ENCODE data around the gene ATXN2L. TPM values are rescaled to one million over a fixed set of nuclear protein-coding genes. Genes with fewer than 3 reads are reported as not detected.

Gene ATXN2L
- total and polyA plus RNA-seq, 2 of the 4 experiments (the other 2 are of a cell fraction) = 12.9 to 58.8 TPM

DNA sequence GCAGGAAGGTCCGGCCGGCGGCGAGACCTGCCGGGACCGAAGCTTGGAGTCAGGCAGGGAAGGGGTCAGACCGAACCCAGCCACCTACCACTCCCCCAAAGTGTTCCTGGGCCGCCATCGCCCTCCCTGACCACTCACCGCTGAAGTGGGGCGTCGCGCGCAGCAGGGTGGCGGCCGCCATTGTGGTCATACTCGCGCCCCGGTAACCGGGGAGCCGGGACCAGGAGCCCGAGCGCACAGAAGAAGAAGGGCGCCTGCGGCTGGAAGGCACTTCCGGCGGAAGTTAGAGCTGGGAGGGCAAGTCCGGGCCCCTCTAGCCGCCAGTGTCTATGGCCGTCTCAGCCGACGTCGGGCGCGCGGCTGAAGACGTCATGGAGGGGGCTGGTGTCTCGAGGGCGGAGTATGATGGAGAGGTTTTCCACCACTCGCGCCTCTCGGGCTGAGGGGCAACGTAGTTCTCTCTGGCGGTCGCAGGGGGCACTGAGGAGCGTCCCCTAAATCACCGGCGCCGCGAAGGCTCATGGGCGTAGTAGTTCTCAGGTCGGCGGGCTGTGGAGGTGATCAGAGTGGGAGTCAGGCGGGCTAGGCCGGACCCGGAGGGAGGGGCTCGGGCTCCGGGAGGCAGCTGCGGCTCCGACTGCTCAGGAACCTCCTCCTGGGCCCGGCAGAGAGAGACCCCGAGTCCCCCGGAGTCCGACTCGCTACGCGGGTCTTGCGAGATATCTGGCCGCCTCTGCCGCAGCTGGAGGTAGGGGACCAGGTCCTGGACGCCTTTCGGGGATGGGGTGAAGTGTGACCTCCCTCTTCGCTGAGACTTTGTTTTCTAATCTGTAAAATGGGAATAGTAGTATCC, 23.5 kb downstream of the ATXN2L start, which contains the start of gene TUFM:
Gene TUFM, minus strand, starts transcription at position 269 of the 853 bp plus-strand sequence. Its CDS starts 79 bp downstream, at position 190.
- intact Hi-C loops (cut with micrococcal nuclease) (loop anchor here (2.0 kb wide), 1 partner anchor 16 kb away; the partner anchor contains the start of gene SH2B1), dilution Hi-C loops (cut with HindIII; ENCODE audit: low sequenced_read_pairs, unreplicated experiment) (no loop called here), in situ Hi-C loops (cut with MboI; ENCODE audit: low sequenced_read_pairs) (no loop called here)
- Histone ChIP-seq H4K20me1 (ENCODE audit: insufficient read depth, low read length) (peaks cover 11% of the 10 kb centered on the region), H2BK120ac (ENCODE audit: low read depth, low read length) (no peak within 1 kb of the TSS), H4K91ac (ENCODE audit: insufficient read depth, low read depth, low read length) (peak within 1 kb of the TSS; percentile 74), H3K14ac (replicated peaks; ENCODE audit: low read depth, low read length) (peak within 1 kb of the TSS; percentile 92), H2AFZ (replicated peaks; ENCODE audit: low read length, poor library complexity) (peak within 1 kb of the TSS; percentile 96), H3K18ac (ENCODE audit: low read depth, low read length) (peak within 1 kb of the TSS; percentile 2; the same call in 1 of the 2 replicates), H2AK9ac (replicated peaks; ENCODE audit: low read depth, low read length, poor library complexity) (peak within 1 kb of the TSS; percentile 98), H2BK20ac (ENCODE audit: low read depth, low read length) (no peak within 1 kb of the TSS), H3K27ac (ENCODE audit: insufficient read depth, low read length) (peak within 1 kb of the TSS; percentile 90), H3K4ac (ENCODE audit: low read depth, low read length) (peak within 1 kb of the TSS; percentile 88), H3K4me3 (ENCODE audit: insufficient read depth, low read depth, low read length) (peak within 1 kb of the TSS; percentile 81), H3K9me3 (ENCODE audit: control insufficient read depth, insufficient read depth, low read length) (no peaks in the 10 kb centered on the region), H3K4me1 (ENCODE audit: control insufficient read depth, insufficient read depth, low read length) (peaks cover 6% of the 10 kb centered on the region), H2AK5ac (ENCODE audit: low read depth, low read length) (peak within 1 kb of the TSS; percentile 94), H3K27me3 (ENCODE audit: control insufficient read depth, insufficient read depth, low read length) (no peaks in the 10 kb centered on the region), H3K23ac (ENCODE audit: low read depth, low read length) (peak within 1 kb of the TSS; percentile 80; the same call in 1 of the 2 replicates), H3K9me1 (ENCODE audit: insufficient read depth, low read length) (no peaks in the 10 kb centered on the region), H3K56ac (ENCODE audit: extremely low read depth, insufficient read depth, low read length) (peak within 1 kb of the TSS; percentile 54), H2BK15ac (ENCODE audit: low read depth, low read length) (no peak within 1 kb of the TSS), H2BK5ac (ENCODE audit: low read depth, low read length, poor library complexity, severe bottlenecking) (peak within 1 kb of the TSS; percentile 73), H3K9ac (ENCODE audit: low read depth, low read length) (peak within 1 kb of the TSS; percentile 92), H3K4me2 (ENCODE audit: low read depth, low read length) (peak within 1 kb of the TSS; percentile 95), H3K36me3 (ENCODE audit: control insufficient read depth, insufficient read depth, low read length) (peaks cover 34% of the 10 kb centered on the region), H4K5ac (ENCODE audit: low read depth, low read length) (peak within 1 kb of the TSS; percentile 53), H3K79me1 (ENCODE audit: low read depth in 1 of 2, low read length in 2 of 2) (peaks cover 14 to 54% of the 10 kb centered on the region in 2 experiments; a peak in 3 of 4 replicates), H4K8ac (ENCODE audit: low read depth in 2 of 2, low read length in 2 of 2) (peak within 1 kb of the TSS; percentile 79 to 93)
- no TSS peak for BruUV-seq (replicated peaks)
- CTCF ChIA-PET = interaction anchor here (0.6 to 1.6 kb wide), 2 partner anchors 27 to 114 kb away, joined by 3 to 4 read pairs; no protein-coding TSS in a partner anchor
- peak; percentile 98 for DNase-seq
- POLR2A ChIA-PET (ENCODE audit: unreplicated experiment) = interaction anchor here (0.5 to 2.1 kb wide), 3 partner anchors 10 to 16 kb away, joined by 3 to 8 read pairs (median 5); no protein-coding TSS in a partner anchor
- WGBS, 2 experiments (ENCODE audit: extremely low coverage in 2 of 2, insufficient read length in 1 of 2) = 0% methylated on average over 29 of the region's 73 CpGs; no CpG with 5 or more reads in 1 of the 2 experiments
- peak; percentile 96 for ATAC-seq (ENCODE audit: low read depth)
- TF ChIP-seq NFE2L2 (IDR thresholded peaks at IDR 0.05; ENCODE audit: low read depth, low read length) = no peak
- peak; percentile 73 for TF ChIP-seq RCOR1 (IDR thresholded peaks at IDR 0.05; ENCODE audit: insufficient replicate concordance, low read length)
- TF ChIP-seq, protein P1, sequence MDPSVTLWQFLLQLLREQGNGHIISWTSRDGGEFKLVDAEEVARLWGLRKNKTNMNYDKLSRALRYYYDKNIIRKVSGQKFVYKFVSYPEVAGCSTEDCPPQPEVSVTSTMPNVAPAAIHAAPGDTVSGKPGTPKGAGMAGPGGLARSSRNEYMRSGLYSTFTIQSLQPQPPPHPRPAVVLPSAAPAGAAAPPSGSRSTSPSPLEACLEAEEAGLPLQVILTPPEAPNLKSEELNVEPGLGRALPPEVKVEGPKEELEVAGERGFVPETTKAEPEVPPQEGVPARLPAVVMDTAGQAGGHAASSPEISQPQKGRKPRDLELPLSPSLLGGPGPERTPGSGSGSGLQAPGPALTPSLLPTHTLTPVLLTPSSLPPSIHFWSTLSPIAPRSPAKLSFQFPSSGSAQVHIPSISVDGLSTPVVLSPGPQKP (IDR thresholded peaks at IDR 0.05; ENCODE audit: borderline replicate concordance, low read depth, low read length) = no peak
- TF ChIP-seq MAZ (IDR thresholded peaks at IDR 0.05; ENCODE audit: borderline replicate concordance, low read depth, low read length) = peak; percentile 92
- peak; percentile 41; the same call in 1 of the 2 replicates for TF ChIP-seq BHLHE40 (IDR thresholded peaks at IDR 0.05; ENCODE audit: low read depth, low read length)
- TF ChIP-seq, protein P2, sequence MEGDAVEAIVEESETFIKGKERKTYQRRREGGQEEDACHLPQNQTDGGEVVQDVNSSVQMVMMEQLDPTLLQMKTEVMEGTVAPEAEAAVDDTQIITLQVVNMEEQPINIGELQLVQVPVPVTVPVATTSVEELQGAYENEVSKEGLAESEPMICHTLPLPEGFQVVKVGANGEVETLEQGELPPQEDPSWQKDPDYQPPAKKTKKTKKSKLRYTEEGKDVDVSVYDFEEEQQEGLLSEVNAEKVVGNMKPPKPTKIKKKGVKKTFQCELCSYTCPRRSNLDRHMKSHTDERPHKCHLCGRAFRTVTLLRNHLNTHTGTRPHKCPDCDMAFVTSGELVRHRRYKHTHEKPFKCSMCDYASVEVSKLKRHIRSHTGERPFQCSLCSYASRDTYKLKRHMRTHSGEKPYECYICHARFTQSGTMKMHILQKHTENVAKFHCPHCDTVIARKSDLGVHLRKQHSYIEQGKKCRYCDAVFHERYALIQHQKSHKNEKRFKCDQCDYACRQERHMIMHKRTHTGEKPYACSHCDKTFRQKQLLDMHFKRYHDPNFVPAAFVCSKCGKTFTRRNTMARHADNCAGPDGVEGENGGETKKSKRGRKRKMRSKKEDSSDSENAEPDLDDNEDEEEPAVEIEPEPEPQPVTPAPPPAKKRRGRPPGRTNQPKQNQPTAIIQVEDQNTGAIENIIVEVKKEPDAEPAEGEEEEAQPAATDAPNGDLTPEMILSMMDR (conservative IDR thresholded peaks at IDR 0.05; ENCODE audit: low read depth, low read length) = peak; percentile 86
- TF ChIP-seq RAD21 (IDR thresholded peaks at IDR 0.05; ENCODE audit: low read length) = peak; percentile 35
- TF ChIP-seq CEBPB (IDR thresholded peaks at IDR 0.05; ENCODE audit: low read depth, low read length) = no peak
- TF ChIP-seq, protein P3, sequence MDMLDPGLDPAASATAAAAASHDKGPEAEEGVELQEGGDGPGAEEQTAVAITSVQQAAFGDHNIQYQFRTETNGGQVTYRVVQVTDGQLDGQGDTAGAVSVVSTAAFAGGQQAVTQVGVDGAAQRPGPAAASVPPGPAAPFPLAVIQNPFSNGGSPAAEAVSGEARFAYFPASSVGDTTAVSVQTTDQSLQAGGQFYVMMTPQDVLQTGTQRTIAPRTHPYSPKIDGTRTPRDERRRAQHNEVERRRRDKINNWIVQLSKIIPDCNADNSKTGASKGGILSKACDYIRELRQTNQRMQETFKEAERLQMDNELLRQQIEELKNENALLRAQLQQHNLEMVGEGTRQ (IDR thresholded peaks at IDR 0.05; ENCODE audit: low read depth, low read length) = no peak; the same call in 1 of the 2 replicates
- TF ChIP-seq CHD1 (IDR thresholded peaks at IDR 0.05; ENCODE audit: low read depth, low read length) = 0 out of 2 replicates have a peak, but pooled peaks have one; percentile 36
- TF ChIP-seq POLR2A (IDR thresholded peaks at IDR 0.05; ENCODE audit: low read depth, low read length) = peak; percentile 61; the same call in 1 of the 2 replicates
- TF ChIP-seq RFX5 (IDR thresholded peaks at IDR 0.05; ENCODE audit: low read depth, low read length) = no peak

Measured in IMR-90 (cell line).